Karpas-422 (cell line): ENCODE results near the gene C1orf159. TPM values are rescaled to one million over a fixed set of nuclear protein-coding genes. Genes with fewer than 3 reads are reported as not detected.
"Not testable (repeated sequence)": the region's sequence is repeated elsewhere in the genome, so short reads cannot be mapped to it uniquely, and the experiment has no call there.

Experiments
- DNase-seq: peaks from one replicate; pipeline ENCODE4 v3.0.0-alpha.2; 2015
- H2AFZ ChIP-seq: fragments of 200-600 bp; sonication (generic); 2 replicates; pipeline ENCODE4 v1.6.1; 2014; ENCODE audit warnings: antibody characterized with exemption, low read length, mixed read lengths
- H3K27ac ChIP-seq: fragments of 200-600 bp; sonication (generic); 2 replicates; pipeline ENCODE4 v1.5.1; 2014; ENCODE audit warnings: mild to moderate bottlenecking, low read length, moderate library complexity
- H3K27me3 ChIP-seq: fragments of 200-600 bp; sonication (generic); 2 replicates; pipeline ENCODE4 v1.6.1; 2014; ENCODE audit warnings: low read length, mixed read lengths
- H3K36me3 ChIP-seq: fragments of 200-600 bp; sonication (generic); 2 replicates; pipeline ENCODE4 v1.6.1; 2014; ENCODE audit warnings: low read length, mixed read lengths; ENCODE audit not compliant: insufficient read depth
- H3K4me1 ChIP-seq: fragments of 200-600 bp; sonication (generic); 2 replicates; pipeline ENCODE4 v1.6.1; 2014; ENCODE audit warnings: mild to moderate bottlenecking, low read length, mixed read lengths
- H3K4me2 ChIP-seq: fragments of 200-600 bp; sonication (generic); 2 replicates; pipeline ENCODE4 v1.6.1; 2014; ENCODE audit warnings: low read length, low read depth, mild to moderate bottlenecking; ENCODE audit not compliant: poor library complexity, severe bottlenecking
- H3K4me3 ChIP-seq: fragments of 200-600 bp; sonication (generic); 2 replicates; pipeline ENCODE4 v1.5.1; 2014; ENCODE audit warnings: mild to moderate bottlenecking, antibody characterized with exemption, low read length, mixed read lengths
- H3K79me2 ChIP-seq: fragments of 200-600 bp; sonication (generic); 2 replicates; pipeline ENCODE4 v1.6.1; 2014; ENCODE audit warnings: mild to moderate bottlenecking, low read length, mixed read lengths
- H3K9ac ChIP-seq: fragments of 200-600 bp; sonication (generic); 2 replicates; pipeline ENCODE4 v1.6.0; 2014; ENCODE audit warnings: low read length
- H3K9me2 ChIP-seq: fragments of 200-600 bp; sonication (generic), shearing (Covaris generic); replicated peaks from 2 replicates; pipeline ENCODE4 v1.6.0; 2014; ENCODE audit warnings: mild to moderate bottlenecking, low read length, moderate library complexity; ENCODE audit not compliant: insufficient read depth
- H3K9me3 ChIP-seq: fragments of 300-700, 200-600 bp; sonication (generic); 2 replicates; pipeline ENCODE4 v1.6.1; 2014; ENCODE audit warnings: low read length, mixed read lengths
- H4K20me1 ChIP-seq: fragments of 200-600 bp; sonication (generic); 2 replicates; pipeline ENCODE4 v1.6.1; 2014; ENCODE audit warnings: mild to moderate bottlenecking, antibody characterized with exemption, low read length, low read depth; ENCODE audit not compliant: insufficient read depth
- total RNA-seq: library from RNA; depleted of rRNA; stranded (reverse); fragments of >200 nt; shearing (Covaris generic); gene quantifications from 2 replicates; pipeline ENCODE4 v1.2.3, GENCODE V29; 2014; ENCODE audit warnings: low replicate concordance

Gene C1orf159
- total RNA-seq, 1 experiment from 2014 or later = 10.2 TPM

- H3K4me3 ChIP-seq = no peak overlapping the region
- H3K4me2 ChIP-seq = no peak overlapping the region
- no peak overlapping the region for H3K27ac ChIP-seq
- H3K9me2 ChIP-seq = no peaks in the 10 kb centered on the region
- peaks cover 8% of the 10 kb centered on the region for H3K4me1 ChIP-seq
- H3K36me3 ChIP-seq = no peaks in the 10 kb centered on the region
- H2AFZ ChIP-seq = no peak overlapping the region
- 0 out of 2 replicates have a peak, but pooled peaks cover 2% of the 10 kb centered on the region for H4K20me1 ChIP-seq
- no peaks in the 10 kb centered on the region for H3K27me3 ChIP-seq
- H3K79me2 ChIP-seq = peaks cover 32% of the 10 kb centered on the region
- H3K9ac ChIP-seq = no peak overlapping the region
- no peak for DNase-seq
- H3K9me3 ChIP-seq = no peaks in the 10 kb centered on the region
Measured at GRCh38 chr1:1112237-1112985, 3.5 kb downstream of the C1orf159 start.

GRCh38 chr1:1111516-1112236 lies 4.2 kb downstream of the C1orf159 start:
- no peaks in the 10 kb centered on the region for H4K20me1 ChIP-seq
- no peaks in the 10 kb centered on the region for H3K27me3 ChIP-seq
- H3K4me3 ChIP-seq = no peak overlapping the region
- H3K9me2 ChIP-seq = no peaks in the 10 kb centered on the region
- H3K4me1 ChIP-seq = peaks cover 7% of the 10 kb centered on the region
- H3K4me2 ChIP-seq = no peak overlapping the region
- no peak overlapping the region for H3K9ac ChIP-seq
- H3K79me2 ChIP-seq = peaks cover 32% of the 10 kb centered on the region
- H3K36me3 ChIP-seq = no peaks in the 10 kb centered on the region
- no peak overlapping the region for H2AFZ ChIP-seq
- H3K27ac ChIP-seq = no peak overlapping the region
- H3K9me3 ChIP-seq = no peaks in the 10 kb centered on the region
- DNase-seq = no peak

- Histone ChIP-seq H3K4me2 (no peak overlapping the region), H3K9ac (no peak overlapping the region)
- DNase-seq = no peak
Measured at GRCh38 chr1:1110561-1110971, 5.3 kb downstream of the C1orf159 start.

GRCh38 chr1:1109743-1110142 lies 6.1 kb downstream of the C1orf159 start:
- no peaks in the 10 kb centered on the region; the same call in 1 of the 2 replicates for H3K4me1 ChIP-seq
- H2AFZ ChIP-seq = no peak overlapping the region
- no peak overlapping the region for H3K4me3 ChIP-seq
- peaks cover 27% of the 10 kb centered on the region for H3K79me2 ChIP-seq
- H3K4me2 ChIP-seq = no peak overlapping the region
- H3K9me3 ChIP-seq = no peaks in the 10 kb centered on the region
- H3K36me3 ChIP-seq = no peaks in the 10 kb centered on the region
- no peaks in the 10 kb centered on the region for H4K20me1 ChIP-seq
- H3K27me3 ChIP-seq = no peaks in the 10 kb centered on the region
- no peaks in the 10 kb centered on the region for H3K9me2 ChIP-seq
- no peak for DNase-seq
- H3K9ac ChIP-seq = no peak overlapping the region
- H3K27ac ChIP-seq = no peak overlapping the region

More at GRCh38 chr1:1110561-1110971, 5.3 kb downstream of the C1orf159 start:
- Histone ChIP-seq H4K20me1 (no peaks in the 10 kb centered on the region), H3K27ac (no peak overlapping the region), H3K79me2 (peaks cover 32% of the 10 kb centered on the region), H3K36me3 (no peaks in the 10 kb centered on the region), H3K4me1 (peaks cover 4% of the 10 kb centered on the region), H2AFZ (no peak overlapping the region), H3K27me3 (no peaks in the 10 kb centered on the region), H3K9me3 (no peaks in the 10 kb centered on the region), H3K4me3 (no peak overlapping the region), H3K9me2 (no peaks in the 10 kb centered on the region)

GRCh38 chr1:1106510-1107221 lies 9.2 kb downstream of the C1orf159 start:
- no peak overlapping the region for H2AFZ ChIP-seq
- H3K27ac ChIP-seq = no peak overlapping the region
- H3K4me3 ChIP-seq = no peak overlapping the region
- H3K79me2 ChIP-seq = peaks cover 11% of the 10 kb centered on the region; the same call in 1 of the 2 replicates
- no peaks in the 10 kb centered on the region for H3K9me3 ChIP-seq
- no peak overlapping the region for H3K4me2 ChIP-seq
- H3K4me1 ChIP-seq = no peaks in the 10 kb centered on the region
- no peaks in the 10 kb centered on the region for H3K36me3 ChIP-seq
- H3K9ac ChIP-seq = no peak overlapping the region
- no peak for DNase-seq
- no peaks in the 10 kb centered on the region for H4K20me1 ChIP-seq
- no peaks in the 10 kb centered on the region for H3K9me2 ChIP-seq
- no peaks in the 10 kb centered on the region for H3K27me3 ChIP-seq

GRCh38 chr1:1104152-1104551 lies 11.7 kb downstream of the C1orf159 start:
- H3K79me2 ChIP-seq, H2AFZ ChIP-seq, H3K36me3 ChIP-seq, H4K20me1 ChIP-seq, H3K4me3 ChIP-seq, H3K27ac ChIP-seq, H3K9me2 ChIP-seq, H3K4me2 ChIP-seq, H3K4me1 ChIP-seq, H3K27me3 ChIP-seq, DNase-seq, H3K9ac ChIP-seq: not testable (repeated sequence)
- peaks cover 12% of the 10 kb centered on the region for H3K9me3 ChIP-seq

GRCh38 chr1:1101503-1101902 lies 14.4 kb downstream of the C1orf159 start:
- Histone ChIP-seq H3K9ac (no peak overlapping the region), H3K36me3 (no peaks in the 10 kb centered on the region; the same call in 1 of the 2 replicates), H3K27ac (no peak overlapping the region), H3K9me2 (no peaks in the 10 kb centered on the region), H2AFZ (no peak overlapping the region), H4K20me1 (0 out of 2 replicates have a peak, but pooled peaks cover 3% of the 10 kb centered on the region), H3K9me3 (peaks cover 12% of the 10 kb centered on the region), H3K27me3 (no peaks in the 10 kb centered on the region), H3K4me3 (no peak overlapping the region), H3K79me2 (no peaks in the 10 kb centered on the region), H3K4me1 (no peaks in the 10 kb centered on the region), H3K4me2 (no peak overlapping the region)
- no peak for DNase-seq

GRCh38 chr1:1100296-1100695 lies 15.6 kb downstream of the C1orf159 start:
- H3K27ac ChIP-seq = no peak overlapping the region
- no peak overlapping the region for H2AFZ ChIP-seq
- 0 out of 2 replicates have a peak, but pooled peaks cover 5% of the 10 kb centered on the region for H4K20me1 ChIP-seq
- no peaks in the 10 kb centered on the region; the same call in 1 of the 2 replicates for H3K36me3 ChIP-seq
- peaks cover 12% of the 10 kb centered on the region for H3K9me3 ChIP-seq
- H3K79me2 ChIP-seq = no peaks in the 10 kb centered on the region
- no peak overlapping the region for H3K4me3 ChIP-seq
- no peak for DNase-seq
- no peaks in the 10 kb centered on the region for H3K4me1 ChIP-seq
- no peaks in the 10 kb centered on the region for H3K27me3 ChIP-seq
- H3K9me2 ChIP-seq = no peaks in the 10 kb centered on the region
- no peak overlapping the region for H3K4me2 ChIP-seq
- no peak overlapping the region for H3K9ac ChIP-seq
